ENCODE data around the gene ERAP2. TPM values are rescaled to one million over a fixed set of nuclear protein-coding genes. Genes with fewer than 3 reads are reported as not detected.

The ERAP2 gene
- total and polyA plus RNA-seq, 2 of the 13 experiments (the other 11 are each of a cell fraction or from before 2014, with no cell fraction given) = 12.8 to 16.6 TPM

DNA sequence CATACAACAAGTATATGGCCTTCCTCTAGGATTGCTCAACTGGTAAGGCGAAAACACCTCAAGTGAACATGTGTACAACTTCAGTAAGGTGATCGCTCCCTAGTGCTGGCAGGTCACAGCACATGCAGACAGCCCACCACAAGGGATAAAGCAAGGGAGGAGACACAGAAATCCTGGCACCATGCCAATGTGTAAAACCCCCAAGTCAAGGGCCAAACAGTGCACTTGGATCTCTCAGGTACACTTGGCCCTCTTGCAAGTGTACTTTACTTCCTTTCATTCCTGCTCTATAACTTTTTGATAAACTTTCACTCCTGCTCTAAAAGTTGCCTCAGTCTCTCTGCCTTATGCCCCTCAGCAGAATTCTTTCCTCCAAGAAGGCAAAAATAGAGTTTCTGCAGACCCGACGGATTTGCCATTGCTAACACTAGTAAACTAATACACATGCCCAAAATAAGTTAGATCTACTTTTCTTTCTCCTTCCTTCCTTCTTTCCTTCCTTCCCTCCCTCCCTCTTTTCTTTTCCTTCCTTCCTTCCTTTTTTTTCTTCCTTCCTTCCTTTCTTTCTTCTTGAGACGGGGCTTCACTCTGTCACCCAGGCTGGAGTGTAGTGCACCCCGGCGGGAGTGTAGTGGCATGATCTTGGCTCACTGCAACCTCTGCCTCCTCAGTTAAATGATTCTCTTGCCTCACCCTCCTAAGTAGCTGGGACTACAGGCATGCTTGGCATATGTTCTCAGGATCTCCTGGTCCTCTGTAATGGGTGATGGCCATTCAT is 52.8 kb downstream of the ERAP2 start:
- H3K4me1 ChIP-seq (ENCODE audit: insufficient read depth, low read length) = peaks cover 16% of the 10 kb centered on the region
- H3K36me3 ChIP-seq (replicated peaks in 1 of 2; ENCODE audit: control insufficient read depth in 1 of 2, insufficient read depth in 2 of 2, low read length in 2 of 2) = no peaks in the 10 kb centered on the region
- H3K4me3 ChIP-seq (replicated peaks in 1 of 3; ENCODE audit: insufficient read depth in 1 of 3, low read depth in 2 of 3, low read length in 3 of 3) = no peak overlapping the region
- H3K9ac ChIP-seq (ENCODE audit: insufficient read depth, low read depth, low read length) = no peak overlapping the region
- BruUV-seq (replicated peaks) = no TSS peak
- no peak for FAIRE-seq
- no peak for DNase-seq (ENCODE audit: low spot score)
- POLR2A ChIA-PET = no interaction called here
- no peak for ATAC-seq
- intact Hi-C loops (cut with micrococcal nuclease; ENCODE audit: unreplicated experiment) (no loop called here), in situ Hi-C loops (cut with HindIII; ENCODE audit: extremely low pct_ligation_motif_present, low pct_unique_long_range_greater_than_20kb) (no loop called here)
- no peak overlapping the region for H3K27ac ChIP-seq (ENCODE audit: extremely low read length, insufficient read depth, low read length)
- no peak overlapping the region for H3K4me2 ChIP-seq (ENCODE audit: low read depth, low read length)
- WGBS (ENCODE audit: low lambda C conversion rate) = 93% methylated on average over 6 of the region's 7 CpGs
- no peak overlapping the region for H2AFZ ChIP-seq (ENCODE audit: low read length)
- CTCF ChIA-PET (ENCODE audit: low intra/inter-chr PET ratio, low total read pairs) = no interaction called here
- no peaks in the 10 kb centered on the region for H4K20me1 ChIP-seq (ENCODE audit: insufficient read depth, low read length)
- no peaks in the 10 kb centered on the region for H3K9me3 ChIP-seq (ENCODE audit: low read length)
- H3K79me2 ChIP-seq (ENCODE audit: insufficient read depth, low read length) = no peaks in the 10 kb centered on the region
- peak; percentile 87 for TF ChIP-seq LCORL (IDR thresholded peaks at IDR 0.05)
- TF ChIP-seq LCORL (CRISPR knock-in tag; IDR thresholded peaks at IDR 0.05) = no peak
- TF ChIP-seq ZBTB49 (CRISPR knock-in tag; IDR thresholded peaks at IDR 0.05; ENCODE audit: borderline replicate concordance) = no peak
- no peaks in the 10 kb centered on the region for H3K27me3 ChIP-seq (ENCODE audit: control insufficient read depth in 1 of 2, insufficient read depth in 2 of 2, low read length in 2 of 2)

DNA sequence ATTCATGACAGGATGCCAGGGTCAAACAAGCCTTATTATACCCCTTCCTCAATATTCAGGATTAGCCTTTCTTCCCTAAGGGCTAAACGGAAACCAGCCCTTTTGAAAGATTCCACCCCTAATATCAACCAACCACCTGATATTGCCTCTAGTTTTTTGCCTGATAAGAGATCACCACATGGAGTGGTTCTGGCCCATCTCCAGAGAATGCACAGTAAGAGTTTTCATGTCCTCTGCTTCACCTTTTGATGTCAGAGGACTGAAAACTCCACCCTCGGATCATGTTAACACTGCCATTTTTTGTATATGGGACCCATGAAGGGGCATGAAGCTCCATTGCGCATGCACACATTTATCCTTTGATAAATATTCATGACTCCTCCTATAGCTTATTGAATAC is 53.8 kb downstream of the ERAP2 start:
- no peak overlapping the region for H3K9ac ChIP-seq (ENCODE audit: insufficient read depth, low read depth, low read length)
- H3K79me2 ChIP-seq (ENCODE audit: insufficient read depth, low read length) = no peaks in the 10 kb centered on the region
- in situ Hi-C loops (cut with HindIII; ENCODE audit: extremely low pct_ligation_motif_present, low pct_unique_long_range_greater_than_20kb) = no loop called here
- FAIRE-seq (no peak), DNase-seq (ENCODE audit: low spot score) (no peak), ATAC-seq (no peak)
- no peaks in the 10 kb centered on the region for H3K36me3 ChIP-seq (replicated peaks in 1 of 2; ENCODE audit: control insufficient read depth in 1 of 2, insufficient read depth in 2 of 2, low read length in 2 of 2)
- POLR2A ChIA-PET = no interaction called here
- intact Hi-C loops (cut with micrococcal nuclease; ENCODE audit: unreplicated experiment) = no loop called here
- H3K27ac ChIP-seq (ENCODE audit: extremely low read length, insufficient read depth, low read length) = no peak overlapping the region
- no peak overlapping the region for H3K4me3 ChIP-seq (replicated peaks in 1 of 3; ENCODE audit: insufficient read depth in 1 of 3, low read depth in 2 of 3, low read length in 3 of 3)
- WGBS (ENCODE audit: low lambda C conversion rate) = 96% methylated on average over 3 of the region's 3 CpGs
- H3K4me2 ChIP-seq (ENCODE audit: low read depth, low read length) = no peak overlapping the region
- H3K27me3 ChIP-seq (ENCODE audit: control insufficient read depth in 1 of 2, insufficient read depth in 2 of 2, low read length in 2 of 2) = no peaks in the 10 kb centered on the region
- H4K20me1 ChIP-seq (ENCODE audit: insufficient read depth, low read length) = no peaks in the 10 kb centered on the region
- CTCF ChIA-PET (ENCODE audit: low intra/inter-chr PET ratio, low total read pairs) = no interaction called here
- TF ChIP-seq, protein P1, sequence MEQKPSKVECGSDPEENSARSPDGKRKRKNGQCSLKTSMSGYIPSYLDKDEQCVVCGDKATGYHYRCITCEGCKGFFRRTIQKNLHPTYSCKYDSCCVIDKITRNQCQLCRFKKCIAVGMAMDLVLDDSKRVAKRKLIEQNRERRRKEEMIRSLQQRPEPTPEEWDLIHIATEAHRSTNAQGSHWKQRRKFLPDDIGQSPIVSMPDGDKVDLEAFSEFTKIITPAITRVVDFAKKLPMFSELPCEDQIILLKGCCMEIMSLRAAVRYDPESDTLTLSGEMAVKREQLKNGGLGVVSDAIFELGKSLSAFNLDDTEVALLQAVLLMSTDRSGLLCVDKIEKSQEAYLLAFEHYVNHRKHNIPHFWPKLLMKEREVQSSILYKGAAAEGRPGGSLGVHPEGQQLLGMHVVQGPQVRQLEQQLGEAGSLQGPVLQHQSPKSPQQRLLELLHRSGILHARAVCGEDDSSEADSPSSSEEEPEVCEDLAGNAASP (CRISPR knock-in tag; IDR thresholded peaks at IDR 0.05; ENCODE audit: borderline replicate concordance) = no peak
- no peak for TF ChIP-seq SP2 (CRISPR knock-in tag; IDR thresholded peaks at IDR 0.05)
- TF ChIP-seq FOSL1 (CRISPR knock-in tag; IDR thresholded peaks at IDR 0.05; ENCODE audit: borderline replicate concordance) = no peak
- H3K4me1 ChIP-seq (ENCODE audit: insufficient read depth, low read length) = peaks cover 12% of the 10 kb centered on the region
- BruUV-seq (replicated peaks) = no TSS peak
- H3K9me3 ChIP-seq (ENCODE audit: low read length) = no peaks in the 10 kb centered on the region
- H2AFZ ChIP-seq (ENCODE audit: low read length) = no peak overlapping the region

Data from HepG2 (cell line).